ENCODE results near the gene OPN1MW2.
"Not testable (repeated sequence)": the region's sequence is repeated elsewhere in the genome, so short reads cannot be mapped to it uniquely, and the experiment has no call there.

Gene OPN1MW2

GRCh38 chrX:154269245-154269644 lies 49.7 kb downstream of the OPN1MW2 start:
- not testable (repeated sequence) for DNase-seq (ENCODE audit: low read depth, low spot score)

All from smooth muscle cell of the brain vasculature (primary cell).